Osteocyte (in vitro differentiated cells): ENCODE data around the gene ST8SIA2. TPM values are rescaled to one million over a fixed set of nuclear protein-coding genes. Genes with fewer than 3 reads are reported as not detected.

Experiments used
- DNase-seq: peaks from one replicate; pipeline ENCODE4 v3.0.0; 2021; ENCODE audit warnings: mixed read lengths; ENCODE audit not compliant: unreplicated experiment; ENCODE audit errors: extremely low spot score
- H3K27ac Mint-ChIP-seq: one replicate; pipeline ENCODE4 v1.8.0; 2021; ENCODE audit warnings: mild to moderate bottlenecking, mixed read lengths; ENCODE audit not compliant: unreplicated experiment
- H3K27me3 Mint-ChIP-seq: one replicate; pipeline ENCODE4 v1.8.0; 2021; ENCODE audit warnings: mixed read lengths; ENCODE audit not compliant: unreplicated experiment
- H3K36me3 Mint-ChIP-seq: one replicate; pipeline ENCODE4 v1.8.0; 2021; ENCODE audit warnings: mixed read lengths; ENCODE audit not compliant: unreplicated experiment
- H3K4me1 Mint-ChIP-seq: one replicate; pipeline ENCODE4 v1.8.0; 2021; ENCODE audit warnings: mixed read lengths; ENCODE audit not compliant: unreplicated experiment
- H3K4me3 Mint-ChIP-seq: one replicate; pipeline ENCODE4 v1.8.0; 2021; ENCODE audit warnings: mild to moderate bottlenecking, moderate library complexity, mixed read lengths; ENCODE audit not compliant: unreplicated experiment
- H3K9me3 Mint-ChIP-seq: one replicate; pipeline ENCODE4 v1.8.0; 2021; ENCODE audit warnings: mixed read lengths; ENCODE audit not compliant: unreplicated experiment
- CTCF ChIP-seq: fragments of 200-600 bp; sonication (generic); IDR thresholded peaks from 2 replicates; pipeline ENCODE4 v1.5.0; 2021; ENCODE audit warnings: antibody characterized with exemption, mild to moderate bottlenecking, moderate library complexity
- total RNA-seq: library from RNA; stranded (reverse); gene quantifications from 2 replicates; pipeline ENCODE4 v1.2.1, GENCODE V29; 2021

Gene ST8SIA2
- total RNA-seq, 1 donor from 2014 or later = 2.1 TPM

- no peak for DNase-seq
- H3K4me1 Mint-ChIP-seq = peaks cover 23% of the 10 kb centered on the region
- no peaks in the 10 kb centered on the region for H3K9me3 Mint-ChIP-seq
- no peak overlapping the region for H3K4me3 Mint-ChIP-seq
- peaks cover 4% of the 10 kb centered on the region for H3K27me3 Mint-ChIP-seq
- no peaks in the 10 kb centered on the region for H3K36me3 Mint-ChIP-seq
- no peak for TF ChIP-seq CTCF
- no peak overlapping the region for H3K27ac Mint-ChIP-seq
Measured at GRCh38 chr15:92361321-92362000, 32.2 kb upstream of the ST8SIA2 start.

- DNase-seq = no peak
- no peak for TF ChIP-seq CTCF
- H3K36me3 Mint-ChIP-seq = no peaks in the 10 kb centered on the region
- H3K27me3 Mint-ChIP-seq = no peaks in the 10 kb centered on the region
- no peak overlapping the region for H3K4me3 Mint-ChIP-seq
- no peaks in the 10 kb centered on the region for H3K9me3 Mint-ChIP-seq
- no peak overlapping the region for H3K27ac Mint-ChIP-seq
- H3K4me1 Mint-ChIP-seq = peaks cover 23% of the 10 kb centered on the region
Measured at GRCh38 chr15:92362001-92362350, 31.7 kb upstream of the ST8SIA2 start.

GRCh38 chr15:92365084-92365483 lies 28.6 kb upstream of the ST8SIA2 start:
- Mint-ChIP-seq H3K4me3 (no peak overlapping the region), H3K9me3 (no peaks in the 10 kb centered on the region), H3K36me3 (no peaks in the 10 kb centered on the region), H3K27me3 (no peaks in the 10 kb centered on the region), H3K27ac (no peak overlapping the region), H3K4me1 (peaks cover 23% of the 10 kb centered on the region)
- no peak for DNase-seq
- TF ChIP-seq CTCF = no peak

- H3K4me3 Mint-ChIP-seq = no peak overlapping the region
- no peaks in the 10 kb centered on the region for H3K27me3 Mint-ChIP-seq
- no peaks in the 10 kb centered on the region for H3K36me3 Mint-ChIP-seq
- no peak for DNase-seq
- peaks cover 23% of the 10 kb centered on the region for H3K4me1 Mint-ChIP-seq
- H3K9me3 Mint-ChIP-seq = no peaks in the 10 kb centered on the region
- no peak overlapping the region for H3K27ac Mint-ChIP-seq
- TF ChIP-seq CTCF = no peak
Measured at GRCh38 chr15:92365906-92366305, 27.8 kb upstream of the ST8SIA2 start.

- H3K9me3 Mint-ChIP-seq = no peaks in the 10 kb centered on the region
- no peak overlapping the region for H3K4me3 Mint-ChIP-seq
- DNase-seq = no peak
- H3K27ac Mint-ChIP-seq = no peak overlapping the region
- H3K27me3 Mint-ChIP-seq = no peaks in the 10 kb centered on the region
- no peaks in the 10 kb centered on the region for H3K36me3 Mint-ChIP-seq
- peaks cover 23% of the 10 kb centered on the region for H3K4me1 Mint-ChIP-seq
- TF ChIP-seq CTCF = no peak
Measured at GRCh38 chr15:92366381-92366780, 27.3 kb upstream of the ST8SIA2 start.
